ENCODE data around the gene RAB11FIP4.

Gene RAB11FIP4

GRCh38 chr17:31388770-31389656, 2.5 kb upstream of the RAB11FIP4 start:
- TF ChIP-seq CTCF (IDR thresholded peaks at IDR 0.05; ENCODE audit: borderline replicate concordance, insufficient read depth, low read depth, low read length), result peak; percentile 93
- H3K4me3 ChIP-seq (ENCODE audit: low read depth, low read length), result no peak overlapping the region

DNA sequence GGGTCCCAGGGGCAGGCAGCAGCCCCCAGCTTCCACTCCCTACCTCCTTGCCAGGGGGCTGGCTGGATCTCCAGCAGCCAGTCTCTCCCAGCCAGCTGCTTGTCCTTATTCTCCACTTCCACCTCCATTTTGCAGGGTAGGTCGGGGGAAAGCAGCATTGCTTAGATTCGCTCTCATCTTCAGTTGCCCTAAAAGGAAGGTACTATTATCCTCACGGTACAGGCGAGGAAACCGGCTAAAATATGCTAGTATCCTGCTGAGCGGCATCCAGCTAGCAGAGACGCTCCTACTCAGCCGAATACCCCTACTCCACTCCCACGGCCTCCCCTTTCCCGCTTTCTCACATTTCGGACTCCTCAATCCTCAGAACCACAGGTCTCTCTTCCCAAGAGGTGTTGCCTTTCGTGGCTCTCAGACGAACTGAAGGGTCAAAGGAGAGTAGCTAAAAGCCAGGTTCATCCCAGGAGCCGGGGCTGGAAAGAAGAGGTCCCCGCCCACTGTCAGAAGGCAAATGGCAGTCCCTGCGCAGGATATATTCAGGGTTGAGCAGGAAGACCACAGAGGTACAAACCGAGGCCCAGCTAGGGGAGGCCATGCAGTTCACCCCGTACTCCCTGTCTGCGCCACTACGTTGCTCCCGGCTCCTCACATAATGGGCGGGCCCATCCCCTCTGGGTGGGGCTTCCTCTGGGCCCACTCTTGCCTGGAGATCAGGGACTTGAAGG, 1.7 kb upstream of the RAB11FIP4 start:
- no peak for TF ChIP-seq CTCF (IDR thresholded peaks at IDR 0.05; ENCODE audit: borderline replicate concordance, insufficient read depth, low read depth, low read length)
- no peak overlapping the region for H3K4me3 ChIP-seq (ENCODE audit: low read depth, low read length)

DNA sequence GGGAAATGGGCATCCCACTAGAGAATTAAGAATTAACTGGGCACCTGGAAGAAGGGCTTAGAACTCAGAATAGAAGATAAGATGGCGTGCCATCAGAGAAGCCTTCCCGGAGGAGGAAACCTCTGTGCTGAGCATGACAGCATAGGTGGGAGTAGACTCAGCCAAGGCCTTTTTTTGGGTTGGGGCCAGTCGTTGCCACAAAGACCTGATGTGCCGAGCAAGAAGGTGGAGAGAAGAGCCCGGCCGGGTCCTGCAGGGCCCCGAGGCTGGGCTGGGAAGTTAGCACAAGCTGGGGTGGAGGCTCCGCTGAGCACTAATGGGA, 1.1 kb upstream of the RAB11FIP4 start:
- H3K4me3 ChIP-seq (ENCODE audit: low read depth, low read length), result no peak overlapping the region
- no peak for TF ChIP-seq CTCF (IDR thresholded peaks at IDR 0.05; ENCODE audit: borderline replicate concordance, insufficient read depth, low read depth, low read length)

- no peak overlapping the region for H3K4me3 ChIP-seq (ENCODE audit: low read depth, low read length)
Observed at GRCh38 chr17:31390748-31391495, 553 bp upstream of the RAB11FIP4 start.

DNA sequence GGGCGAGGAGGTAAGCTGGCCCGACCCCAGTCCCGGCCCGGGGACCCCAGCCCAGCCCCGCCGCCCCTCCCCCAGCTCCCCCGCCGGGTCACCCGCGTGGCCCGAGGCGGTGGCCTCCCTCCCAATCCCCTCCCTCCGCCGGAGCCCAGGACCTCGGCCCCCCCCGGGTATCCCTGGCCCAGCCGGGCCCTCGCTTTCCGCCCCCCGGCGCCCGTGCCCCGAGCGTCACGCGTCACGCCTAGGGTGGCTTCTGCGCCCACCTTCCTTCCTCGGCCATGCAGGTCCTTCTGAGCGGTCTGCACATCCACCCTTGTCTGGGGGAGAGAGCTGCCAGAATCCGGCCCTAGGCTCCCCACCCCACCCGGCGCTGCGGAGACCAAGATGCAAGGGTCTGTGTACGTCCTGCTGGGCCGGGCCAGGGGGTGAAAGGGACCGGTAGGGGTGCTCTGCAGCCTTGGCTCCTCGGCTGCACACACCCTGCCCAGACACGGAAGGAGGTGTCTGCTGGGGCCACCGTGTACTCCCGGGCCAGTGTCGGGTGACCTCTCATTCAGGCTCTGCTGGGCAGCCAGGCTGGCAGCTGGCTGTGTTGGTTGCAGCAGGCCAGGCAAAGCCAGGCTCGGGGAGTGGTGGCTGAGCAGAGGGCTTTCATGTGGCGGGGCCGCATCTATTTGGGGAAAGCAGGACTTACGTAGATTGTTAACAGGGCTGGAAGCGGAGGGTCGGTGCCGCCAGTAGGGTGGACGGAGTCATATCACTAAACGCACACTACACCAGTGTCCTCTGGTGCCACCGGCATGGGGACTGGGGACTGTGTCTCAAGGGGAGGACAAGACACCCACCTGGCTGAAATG, 754 bp downstream of the RAB11FIP4 start:
- TF ChIP-seq CTCF (IDR thresholded peaks at IDR 0.05; ENCODE audit: borderline replicate concordance, insufficient read depth, low read depth, low read length), result no peak
- no peak overlapping the region for H3K4me3 ChIP-seq (ENCODE audit: low read depth, low read length)

More at GRCh38 chr17:31390748-31391495, 553 bp upstream of the RAB11FIP4 start:
- TF ChIP-seq CTCF (IDR thresholded peaks at IDR 0.05; ENCODE audit: borderline replicate concordance, insufficient read depth, low read depth, low read length), result no peak

Data from GM12875 (cell line).